ENCODE data around the gene OCA2. TPM values are rescaled to one million over a fixed set of nuclear protein-coding genes. Genes with fewer than 3 reads are reported as not detected.

OCA2 gene
- total RNA-seq, 2 experiments from 2014 or later, result not detected

- peaks cover 4% of the 10 kb centered on the region for H3K27me3 Mint-ChIP-seq
- no peak for ATAC-seq
- no peak for DNase-seq
- H3K36me3 Mint-ChIP-seq (ENCODE audit: low read depth), result no peaks in the 10 kb centered on the region
- H3K27ac Mint-ChIP-seq, result no peak overlapping the region
- no peaks in the 10 kb centered on the region for H3K9me3 Mint-ChIP-seq (ENCODE audit: low read depth)
- CTCF ChIA-PET, result interaction anchor here (0.7 kb wide), 1 partner anchor 8 kb away, joined by 3 read pairs; no protein-coding TSS in a partner anchor
- H3K4me1 Mint-ChIP-seq, result no peaks in the 10 kb centered on the region
- no peak overlapping the region for H3K4me3 Mint-ChIP-seq
- POLR2A ChIA-PET, result no interaction called here
- intact Hi-C loops (cut with DNase I, micrococcal nuclease), result no loop called here
These were observed 96.2 kb downstream of the OCA2 start for GRCh38 chr15:28002867-28003266.

- no peak for ATAC-seq
- H3K9me3 Mint-ChIP-seq (ENCODE audit: low read depth), result no peaks in the 10 kb centered on the region
- ChIA-PET CTCF (interaction anchor here (0.7 kb wide), 1 partner anchor 8 kb away, joined by 3 read pairs; no protein-coding TSS in a partner anchor), POLR2A (no interaction called here)
- no peak overlapping the region for H3K27ac Mint-ChIP-seq
- H3K36me3 Mint-ChIP-seq (ENCODE audit: low read depth), result no peaks in the 10 kb centered on the region
- H3K4me1 Mint-ChIP-seq, result no peaks in the 10 kb centered on the region
- intact Hi-C loops (cut with DNase I, micrococcal nuclease), result no loop called here
- no peak for DNase-seq
- no peak overlapping the region for H3K4me3 Mint-ChIP-seq
- H3K27me3 Mint-ChIP-seq, result peaks cover 4% of the 10 kb centered on the region
These were observed 96.8 kb downstream of the OCA2 start for GRCh38 chr15:28002136-28002861.

- no peak for ATAC-seq
- no peak overlapping the region for H3K27ac Mint-ChIP-seq
- peaks cover 4% of the 10 kb centered on the region for H3K27me3 Mint-ChIP-seq
- ChIA-PET POLR2A (no interaction called here), CTCF (no interaction called here)
- no peak overlapping the region for H3K4me3 Mint-ChIP-seq
- intact Hi-C loops (cut with DNase I, micrococcal nuclease), result no loop called here
- peaks cover 3% of the 10 kb centered on the region for H3K9me3 Mint-ChIP-seq (ENCODE audit: low read depth)
- H3K36me3 Mint-ChIP-seq (ENCODE audit: low read depth), result no peaks in the 10 kb centered on the region
- no peaks in the 10 kb centered on the region for H3K4me1 Mint-ChIP-seq
- DNase-seq, result no peak
These were observed 97.5 kb downstream of the OCA2 start for GRCh38 chr15:28001641-28002040.

- ATAC-seq, result no peak
- ChIA-PET CTCF (interaction anchor here (0.7 to 1.4 kb wide), 2 partner anchors 9 to 215 kb away, joined by 3 read pairs; no protein-coding TSS in a partner anchor), POLR2A (interaction anchor here (0.6 kb wide), 1 partner anchor 1962 kb away, joined by 3 read pairs; no protein-coding TSS in a partner anchor)
- H3K27ac Mint-ChIP-seq, result no peak overlapping the region
- H3K4me3 Mint-ChIP-seq, result no peak overlapping the region
- intact Hi-C loops (cut with DNase I, micrococcal nuclease), result no loop called here
- no peaks in the 10 kb centered on the region for H3K4me1 Mint-ChIP-seq
- DNase-seq, result no peak
- no peaks in the 10 kb centered on the region for H3K36me3 Mint-ChIP-seq (ENCODE audit: low read depth)
- H3K9me3 Mint-ChIP-seq (ENCODE audit: low read depth), result peaks cover 3% of the 10 kb centered on the region
- H3K27me3 Mint-ChIP-seq, result peaks cover 5% of the 10 kb centered on the region
These were observed 104.9 kb downstream of the OCA2 start for GRCh38 chr15:27993996-27994780.

GRCh38 chr15:27993544-27993943 lies 105.6 kb downstream of the OCA2 start:
- H3K4me1 Mint-ChIP-seq, result no peaks in the 10 kb centered on the region
- DNase-seq, result no peak
- no peaks in the 10 kb centered on the region for H3K36me3 Mint-ChIP-seq (ENCODE audit: low read depth)
- H3K27ac Mint-ChIP-seq, result no peak overlapping the region
- H3K27me3 Mint-ChIP-seq, result peaks cover 5% of the 10 kb centered on the region
- ATAC-seq, result no peak
- POLR2A ChIA-PET, result interaction anchor here (0.6 kb wide), 1 partner anchor 1962 kb away, joined by 3 read pairs; no protein-coding TSS in a partner anchor
- intact Hi-C loops (cut with DNase I, micrococcal nuclease), result no loop called here
- CTCF ChIA-PET, result interaction anchor here (0.7 to 1.4 kb wide), 2 partner anchors 9 to 215 kb away, joined by 3 read pairs; no protein-coding TSS in a partner anchor
- H3K4me3 Mint-ChIP-seq, result no peak overlapping the region
- H3K9me3 Mint-ChIP-seq (ENCODE audit: low read depth), result peaks cover 3% of the 10 kb centered on the region

GRCh38 chr15:27990521-27991515 lies 108.3 kb downstream of the OCA2 start:
- ChIA-PET CTCF (no interaction called here), POLR2A (no interaction called here)
- no peak overlapping the region for H3K4me3 Mint-ChIP-seq
- no peaks in the 10 kb centered on the region for H3K9me3 Mint-ChIP-seq (ENCODE audit: low read depth)
- no peaks in the 10 kb centered on the region for H3K36me3 Mint-ChIP-seq (ENCODE audit: low read depth)
- H3K27ac Mint-ChIP-seq, result no peak overlapping the region
- no peak for DNase-seq
- intact Hi-C loops (cut with DNase I, micrococcal nuclease), result no loop called here
- ATAC-seq, result no peak
- H3K4me1 Mint-ChIP-seq, result no peaks in the 10 kb centered on the region
- peaks cover 5% of the 10 kb centered on the region for H3K27me3 Mint-ChIP-seq

- POLR2A ChIA-PET, result no interaction called here
- no peaks in the 10 kb centered on the region for H3K4me1 Mint-ChIP-seq
These were observed 109.3 kb downstream of the OCA2 start for GRCh38 chr15:27989838-27990237.

GRCh38 chr15:27989427-27989826 lies 109.7 kb downstream of the OCA2 start:
- ChIA-PET CTCF (no interaction called here), POLR2A (no interaction called here)
- Mint-ChIP-seq H3K27me3 (peaks cover 5% of the 10 kb centered on the region), H3K36me3 (ENCODE audit: low read depth) (no peaks in the 10 kb centered on the region), H3K9me3 (ENCODE audit: low read depth) (no peaks in the 10 kb centered on the region), H3K4me3 (no peak overlapping the region), H3K27ac (no peak overlapping the region), H3K4me1 (no peaks in the 10 kb centered on the region)
- no peak for DNase-seq
- intact Hi-C loops (cut with DNase I, micrococcal nuclease), result no loop called here
- ATAC-seq, result no peak

More at GRCh38 chr15:27989838-27990237, 109.3 kb downstream of the OCA2 start:
- Mint-ChIP-seq H3K36me3 (ENCODE audit: low read depth) (no peaks in the 10 kb centered on the region), H3K4me3 (no peak overlapping the region), H3K27ac (no peak overlapping the region), H3K9me3 (ENCODE audit: low read depth) (no peaks in the 10 kb centered on the region), H3K27me3 (peaks cover 5% of the 10 kb centered on the region)
- DNase-seq (no peak), ATAC-seq (no peak)
- intact Hi-C loops (cut with DNase I, micrococcal nuclease), result no loop called here
- CTCF ChIA-PET, result no interaction called here

GRCh38 chr15:27985099-27985498 lies 114.0 kb downstream of the OCA2 start:
- POLR2A ChIA-PET, result no interaction called here
- H3K4me1 Mint-ChIP-seq, result no peaks in the 10 kb centered on the region
- DNase-seq (no peak), ATAC-seq (no peak)
- CTCF ChIA-PET, result interaction anchor here (1.1 kb wide), 1 partner anchor 8 kb away, joined by 3 read pairs; no protein-coding TSS in a partner anchor
- intact Hi-C loops (cut with DNase I, micrococcal nuclease), result no loop called here
- no peaks in the 10 kb centered on the region for H3K9me3 Mint-ChIP-seq (ENCODE audit: low read depth)
- H3K27me3 Mint-ChIP-seq, result peaks cover 5% of the 10 kb centered on the region
- H3K36me3 Mint-ChIP-seq (ENCODE audit: low read depth), result no peaks in the 10 kb centered on the region
- H3K4me3 Mint-ChIP-seq, result no peak overlapping the region
- no peak overlapping the region for H3K27ac Mint-ChIP-seq

GRCh38 chr15:27983496-27983895 lies 115.6 kb downstream of the OCA2 start:
- H3K27me3 Mint-ChIP-seq, result peaks cover 5% of the 10 kb centered on the region
- no peaks in the 10 kb centered on the region for H3K36me3 Mint-ChIP-seq (ENCODE audit: low read depth)
- ChIA-PET POLR2A (no interaction called here), CTCF (no interaction called here)
- no peak overlapping the region for H3K4me3 Mint-ChIP-seq
- no peaks in the 10 kb centered on the region for H3K9me3 Mint-ChIP-seq (ENCODE audit: low read depth)
- intact Hi-C loops (cut with DNase I, micrococcal nuclease), result no loop called here
- ATAC-seq (no peak), DNase-seq (no peak)
- no peak overlapping the region for H3K27ac Mint-ChIP-seq
- H3K4me1 Mint-ChIP-seq, result no peaks in the 10 kb centered on the region

GRCh38 chr15:27977696-27978095 lies 121.4 kb downstream of the OCA2 start:
- CTCF ChIA-PET, result interaction anchor here (1.0 kb wide), 1 partner anchor 8 kb away, joined by 3 read pairs; no protein-coding TSS in a partner anchor
- intact Hi-C loops (cut with DNase I, micrococcal nuclease), result no loop called here
- Mint-ChIP-seq H3K36me3 (ENCODE audit: low read depth) (no peaks in the 10 kb centered on the region), H3K4me1 (no peaks in the 10 kb centered on the region), H3K4me3 (no peak overlapping the region), H3K27me3 (peaks cover 5% of the 10 kb centered on the region), H3K27ac (no peak overlapping the region), H3K9me3 (ENCODE audit: low read depth) (no peaks in the 10 kb centered on the region)
- DNase-seq (no peak), ATAC-seq (no peak)
- POLR2A ChIA-PET, result no interaction called here

All from activated CD4-positive, alpha-beta T cell treated with anti-CD3 and anti-CD28 coated beads for 36 hours (primary cell).